HG03025 (cell line): ENCODE measurements around the gene MT1X.

Source experiments
- ATAC-seq: cut with Tn5 transposase; IDR thresholded peaks from one replicate; pipeline ENCODE4 v1.9.1; 2021; ENCODE audit warnings: mild to moderate bottlenecking, moderate library complexity; ENCODE audit not compliant: unreplicated experiment, low FRiP score

Gene MT1X

DNA sequence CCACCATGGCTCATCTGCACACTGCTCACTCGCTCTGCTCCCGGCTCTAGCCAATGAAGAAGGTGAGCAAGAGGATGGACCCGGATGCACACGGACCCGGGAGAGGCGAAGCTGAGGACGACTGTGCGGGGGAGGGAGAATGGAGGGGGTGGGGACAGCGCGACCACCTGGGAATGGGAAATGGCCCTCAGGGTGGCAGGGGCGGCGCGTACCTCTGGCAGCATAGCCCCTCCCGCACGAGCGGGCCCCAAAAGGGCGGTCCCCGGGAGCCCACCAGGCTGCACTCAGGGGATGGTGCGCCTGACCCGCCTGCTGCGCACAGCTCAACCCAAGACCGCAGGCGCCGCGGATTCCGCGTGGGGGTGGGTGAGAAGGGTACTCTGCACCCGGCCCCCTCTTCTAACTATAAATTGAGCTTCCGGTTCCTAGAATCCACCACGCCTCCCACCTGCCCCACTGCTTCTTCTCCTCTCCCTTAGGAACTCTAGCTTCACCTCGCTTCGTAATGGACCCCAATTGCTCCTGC is 6.5 kb upstream of the MT1X start:
- no peak for ATAC-seq

DNA sequence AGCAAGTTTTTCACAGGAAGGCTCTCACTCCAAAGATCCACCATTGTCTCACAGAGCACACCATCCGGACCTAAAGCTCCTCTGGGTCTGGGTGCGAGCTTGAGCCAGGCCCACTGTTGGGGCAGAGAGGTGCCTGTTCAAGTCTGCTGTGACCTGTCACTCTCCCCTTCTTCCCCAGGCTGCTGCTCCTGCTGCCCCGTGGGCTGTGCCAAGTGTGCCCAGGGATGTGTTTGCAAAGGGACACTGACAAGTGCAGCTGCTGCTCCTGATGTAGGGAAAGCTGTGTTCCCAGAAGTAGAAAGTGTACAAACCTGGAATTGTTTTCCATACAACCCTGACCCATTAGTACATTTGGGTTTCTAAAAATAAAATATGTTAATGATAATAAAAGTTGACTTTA is 4.8 kb upstream of the MT1X start:
- no peak for ATAC-seq

GRCh38 chr16:56679078-56679730 is 3.1 kb upstream of the MT1X start:
- no peak for ATAC-seq

GRCh38 chr16:56679818-56680217 is 2.5 kb upstream of the MT1X start:
- ATAC-seq: no peak

DNA sequence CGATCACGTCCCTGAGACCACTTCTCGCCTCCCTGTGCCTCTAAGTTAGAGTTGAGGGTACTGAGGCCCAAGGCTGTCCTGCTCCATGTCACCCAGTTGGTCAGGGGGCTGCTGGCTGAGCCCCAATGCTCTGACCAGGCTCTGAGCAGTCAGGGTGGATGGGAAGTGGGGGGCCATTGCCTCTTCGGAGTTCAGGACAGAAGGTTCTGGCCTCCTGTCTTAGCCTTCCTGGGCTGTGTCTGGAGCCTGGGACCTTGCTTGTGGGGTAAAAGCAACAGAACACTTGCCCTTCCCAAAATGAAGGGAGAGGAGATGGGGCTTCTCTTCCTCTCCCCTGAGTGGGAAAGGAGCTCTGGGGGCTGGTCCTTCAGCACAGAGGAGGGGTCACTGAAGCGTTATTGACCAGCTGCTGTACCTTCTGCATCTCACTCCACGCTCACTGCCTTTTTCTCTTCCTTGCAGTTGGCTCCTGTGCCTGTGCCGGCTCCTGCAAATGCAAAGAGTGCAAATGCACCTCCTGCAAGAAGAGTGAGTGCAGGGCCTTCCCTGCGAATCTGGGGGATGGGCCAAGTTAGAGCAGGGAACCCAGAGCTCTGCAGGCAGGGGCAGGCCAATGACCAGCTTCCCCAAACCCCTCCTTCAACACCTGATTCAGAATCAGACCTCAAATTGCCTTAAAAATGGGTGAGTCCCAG is 580 bp downstream of the MT1X start:
- ATAC-seq: no peak

DNA sequence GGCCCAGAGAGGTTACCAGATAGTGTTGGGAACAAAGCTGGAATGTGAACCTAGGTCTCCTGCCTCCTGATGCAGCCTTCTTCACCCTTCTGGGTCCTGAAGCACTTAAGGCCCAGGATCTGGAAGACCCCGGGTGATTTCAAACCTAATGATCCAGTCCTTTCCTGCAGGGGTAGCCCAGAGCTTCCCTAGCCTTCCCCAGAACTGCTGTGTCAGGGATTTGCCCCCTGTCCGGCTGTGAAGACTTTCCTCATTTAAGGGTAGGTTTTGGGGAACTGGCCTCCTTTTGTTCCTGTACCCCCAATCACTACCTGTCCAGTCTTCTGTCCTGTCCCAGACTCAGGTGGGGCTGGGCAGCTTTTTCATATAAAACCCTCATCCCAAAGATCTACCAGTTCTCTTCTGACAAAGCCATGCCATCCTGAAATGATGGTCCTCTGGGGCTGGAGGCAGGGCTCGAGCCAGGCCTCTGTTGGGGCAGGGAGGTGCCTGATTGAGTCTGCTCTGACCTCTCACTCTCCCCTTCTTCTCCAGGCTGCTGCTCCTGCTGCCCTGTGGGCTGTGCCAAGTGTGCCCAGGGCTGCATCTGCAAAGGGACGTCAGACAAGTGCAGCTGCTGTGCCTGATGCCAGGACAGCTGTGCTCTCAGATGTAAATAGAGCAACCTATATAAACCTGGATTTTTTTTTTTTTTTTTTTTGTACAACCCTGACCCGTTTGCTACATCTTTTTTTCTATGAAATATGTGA is 1.3 kb downstream of the MT1X start:
- ATAC-seq: no peak

DNA sequence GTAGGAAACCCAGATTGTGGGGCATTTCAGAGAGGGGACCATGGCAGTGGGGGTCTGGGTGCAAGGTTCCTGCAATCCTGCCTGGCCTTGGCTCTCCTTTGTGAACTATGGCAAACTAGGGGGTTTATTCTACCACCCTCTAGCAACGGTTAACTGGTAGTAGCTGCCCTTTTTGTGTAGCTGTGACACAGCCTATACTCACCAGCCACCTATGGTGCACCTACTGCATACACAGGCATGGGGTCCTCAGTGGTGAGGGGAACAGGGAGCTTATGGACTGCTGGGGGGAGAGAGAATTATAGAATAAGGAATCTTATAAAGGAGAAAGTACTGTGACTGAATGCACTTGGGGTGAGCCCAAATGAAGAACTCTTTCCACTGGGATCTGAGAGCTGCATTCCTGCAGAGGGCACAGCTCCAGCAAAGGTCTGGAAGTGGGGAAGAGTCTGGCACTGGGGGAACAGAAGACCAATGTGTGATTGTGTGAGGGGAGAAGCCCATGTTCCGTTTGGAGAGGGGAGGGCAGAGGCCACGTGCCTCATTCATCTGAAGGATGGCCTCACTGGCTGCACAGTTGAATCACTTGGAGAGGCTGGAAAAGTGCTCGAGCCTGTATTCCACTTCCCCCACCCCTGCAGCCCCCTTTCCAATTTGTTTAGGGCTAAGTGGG is 2.1 kb downstream of the MT1X start:
- no peak for ATAC-seq

GRCh38 chr16:56684926-56685590 is 2.8 kb downstream of the MT1X start:
- ATAC-seq: no peak

GRCh38 chr16:56686758-56687157 is 4.5 kb downstream of the MT1X start:
- ATAC-seq: no peak

DNA sequence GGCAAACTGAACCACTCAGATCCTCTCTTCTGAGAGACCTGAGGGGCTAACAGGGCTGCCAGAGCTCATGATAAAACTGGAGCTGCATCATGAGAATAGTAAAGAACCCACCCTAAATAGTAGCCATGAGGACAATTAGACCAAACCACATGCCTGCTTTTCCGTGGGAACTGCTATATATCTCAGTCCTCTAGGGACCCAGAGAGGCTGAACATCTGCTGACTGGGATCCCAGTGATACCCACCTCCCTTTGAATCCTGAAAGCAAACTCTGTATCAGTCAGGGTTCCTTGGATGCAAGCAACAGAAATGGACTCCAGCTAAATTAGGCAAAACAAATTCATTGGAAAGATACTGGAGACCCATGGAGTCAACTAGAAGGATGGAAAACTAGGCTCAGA is 6.5 kb downstream of the MT1X start:
- ATAC-seq: no peak

- ATAC-seq: no peak
Observed at GRCh38 chr16:56689171-56689570, 6.9 kb downstream of the MT1X start.

- no peak for ATAC-seq
Observed at GRCh38 chr16:56690420-56691122, 8.3 kb downstream of the MT1X start.

DNA sequence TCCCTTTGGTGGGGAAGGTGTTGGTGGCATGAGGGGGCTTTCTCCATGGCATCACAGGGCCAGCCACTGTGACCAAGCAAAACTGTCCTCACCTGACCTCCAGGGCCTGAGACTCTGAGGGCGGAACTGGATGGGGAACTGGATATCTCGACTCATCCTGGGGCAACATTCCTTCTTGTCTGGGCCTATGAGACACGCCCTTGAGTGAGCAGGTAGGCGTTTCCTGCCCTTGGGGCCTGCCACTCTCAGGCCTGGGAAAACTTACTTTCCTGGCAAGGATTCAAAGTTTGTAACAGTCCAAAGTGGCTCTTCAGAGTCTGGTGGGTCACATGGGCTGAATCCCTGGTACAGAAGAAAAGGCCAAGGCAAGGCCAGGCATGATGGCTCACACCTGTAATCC is 9.6 kb downstream of the MT1X start:
- ATAC-seq: no peak

DNA sequence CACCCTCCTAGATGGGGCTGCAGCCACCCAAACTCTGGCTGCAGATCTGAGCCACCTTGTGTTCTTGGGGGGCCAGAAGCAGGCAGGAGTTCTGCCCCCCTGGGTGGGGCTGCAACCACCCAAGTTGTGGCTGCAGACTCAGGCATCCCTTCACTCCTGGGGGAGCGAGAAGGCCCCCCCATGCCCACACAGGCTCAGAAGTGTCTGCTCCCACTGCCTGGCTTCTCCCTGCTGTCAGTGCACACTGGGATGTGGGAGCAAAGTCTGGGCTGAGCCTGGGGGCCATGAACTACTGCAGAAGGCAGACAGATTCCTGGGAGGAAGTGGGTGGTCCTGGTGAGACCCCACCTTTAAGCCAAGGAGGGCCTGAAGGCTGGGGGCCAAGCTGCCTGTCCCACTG is 13.0 kb downstream of the MT1X start:
- ATAC-seq: no peak

GRCh38 chr16:56697456-56698155 is 15.3 kb downstream of the MT1X start:
- no peak for ATAC-seq

DNA sequence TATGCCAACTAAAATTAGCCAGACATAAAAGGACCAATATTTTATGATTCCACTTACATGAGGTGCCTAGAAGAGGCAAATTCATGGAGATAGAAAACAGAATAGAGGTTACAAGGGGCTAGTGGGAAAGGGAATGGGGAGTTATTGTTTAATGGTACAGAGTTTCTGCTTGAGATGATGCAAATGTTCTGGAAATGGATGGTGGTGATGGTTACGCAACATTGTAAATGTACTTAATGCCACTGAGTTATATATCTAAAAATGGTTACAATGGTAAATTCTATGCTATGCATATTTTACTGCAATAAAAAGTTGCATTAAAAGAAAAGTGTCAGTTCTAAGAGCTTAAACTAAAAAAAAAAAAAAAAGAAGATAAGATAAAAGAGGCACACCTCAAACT is 17.9 kb downstream of the MT1X start:
- ATAC-seq: no peak

GRCh38 chr16:56700631-56701030 is 18.4 kb downstream of the MT1X start:
- ATAC-seq: no peak

DNA sequence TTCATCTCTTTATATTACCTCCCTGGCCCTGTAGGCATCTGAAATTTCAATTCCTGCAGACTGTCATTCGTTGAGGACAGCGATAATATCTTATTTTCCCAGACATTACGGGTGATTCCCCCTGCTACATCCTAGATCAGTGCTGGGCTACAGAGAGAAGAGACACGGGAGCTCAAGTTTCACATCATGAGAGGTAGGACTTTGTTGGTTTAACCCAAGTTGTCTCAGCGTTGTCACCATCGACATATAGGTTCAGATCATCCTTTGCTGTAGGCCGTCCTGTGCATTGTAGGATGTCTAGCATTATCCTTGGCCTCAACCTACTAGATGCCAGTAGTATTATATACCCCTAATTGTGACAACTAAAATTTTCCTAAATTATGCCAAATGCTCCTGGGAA is 19.3 kb downstream of the MT1X start:
- ATAC-seq: no peak

DNA sequence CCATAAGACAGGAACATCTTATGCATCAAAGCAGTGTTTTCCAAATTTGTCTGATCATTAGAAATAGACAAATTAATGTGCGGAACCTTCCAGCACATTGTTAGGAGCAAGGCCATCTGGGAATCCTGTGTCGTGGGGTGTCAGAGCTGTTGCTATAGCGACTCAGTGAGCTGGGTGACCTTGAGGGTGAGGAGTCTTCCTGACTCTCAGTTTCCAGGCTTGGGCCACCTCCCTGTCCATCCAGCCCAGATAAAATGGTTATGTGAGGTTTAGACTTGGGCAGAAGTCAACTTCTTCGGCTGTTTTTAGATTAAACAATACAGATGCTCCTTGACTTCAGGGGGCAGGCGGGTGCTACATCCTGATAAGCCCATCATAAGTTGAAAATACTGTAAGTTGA is 20.6 kb downstream of the MT1X start:
- ATAC-seq: no peak
